Endothelial cell of umbilical vein (primary cell): Measurements from ENCODE around the gene MRFAP1. TPM values are rescaled to one million over a fixed set of nuclear protein-coding genes. Genes with fewer than 3 reads are reported as not detected.

Experiments
- BruUV-seq: library from RNA; stranded (reverse); fragments of 400-500 nt; replicated peaks from 2 replicates; lab custom pipeline; 2021; lab: Mats Ljungman, UMichigan
- CTCF ChIA-PET: fragments of 300-600, 350-600 bp; sonication (Branson Sonifier 250); formaldehyde crosslinking; loops from one replicate; lab custom pipeline; 2021; ENCODE audit warnings: antibody characterized with exemption, inconsistent platforms; lab: Charles Lee
- POLR2A ChIA-PET: fragments of 300-600, 350-600 bp; sonication (Branson Sonifier 250); formaldehyde crosslinking; loops from one replicate; lab custom pipeline; 2021; ENCODE audit warnings: antibody characterized with exemption, inconsistent platforms; lab: Charles Lee
- DNase-seq: peaks from one replicate; pipeline ENCODE4 v3.0.0-alpha.2; 2011; ENCODE audit warnings: low read depth, low spot score
- FAIRE-seq: peaks from 2 replicates; lab custom pipeline; 2011; peaks lifted over from hg19 to GRCh38; lab: Jason Lieb, UNC
- H2AFZ ChIP-seq: 2 replicates; pipeline ENCODE4 v1.6.0; 2012; ENCODE audit warnings: low read depth, low read length, control low read depth, inconsistent platforms
- H3K27ac ChIP-seq: 2 replicates; pipeline ENCODE4 v1.5.1; 2011; ENCODE audit warnings: low read depth, mild to moderate bottlenecking, control low read depth, low read length, moderate library complexity; ENCODE audit not compliant: insufficient read depth
- H3K27me3 ChIP-seq, 2 experiments: 2 replicates each; pipeline versions ENCODE4 v1.6.0 to v1.6.1; 2011; ENCODE audit warnings: low read length in 2 of 2, mixed read lengths in 1 of 2; ENCODE audit not compliant: control insufficient read depth in 2 of 2, insufficient read depth in 2 of 2
- H3K36me3 ChIP-seq, 2 experiments: 2 replicates in 1 of 2; 3 replicates in 1 of 2; pipeline ENCODE4 v1.5.1; 2011; ENCODE audit warnings: low read length in 2 of 2, mild to moderate bottlenecking in 1 of 2, moderate library complexity in 1 of 2; ENCODE audit not compliant: control insufficient read depth in 2 of 2, insufficient read depth in 2 of 2; ENCODE audit errors: extremely low read depth in 1 of 2
- H3K4me1 ChIP-seq: 3 replicates; pipeline ENCODE4 v1.5.1; 2011; ENCODE audit warnings: mild to moderate bottlenecking, low read length; ENCODE audit not compliant: control insufficient read depth, insufficient read depth; ENCODE audit errors: extremely low read depth
- H3K4me2 ChIP-seq: 2 replicates; pipeline ENCODE4 v1.6.1; 2011; ENCODE audit warnings: low read length, control low read depth, mixed read lengths; ENCODE audit not compliant: insufficient read depth
- H3K4me3 ChIP-seq, 3 experiments: fragments of 200-600 bp in 1 of 3; sonication (generic), shearing (Covaris generic) in 1 of 3; replicated peaks in 1 of 3; 2 replicates each; pipeline ENCODE4 v1.5.1; 2011 to 2016; ENCODE audit warnings: control low read depth in 3 of 3, low read length in 3 of 3, mild to moderate bottlenecking in 2 of 3, inconsistent platforms in 1 of 3, low read depth in 1 of 3, moderate library complexity in 1 of 3; ENCODE audit not compliant: insufficient read depth in 1 of 3
- H3K79me2 ChIP-seq: 2 replicates; pipeline ENCODE4 v1.6.0; 2012; ENCODE audit warnings: low read length, inconsistent platforms; ENCODE audit not compliant: control insufficient read depth, insufficient read depth
- H3K9ac ChIP-seq: replicated peaks from 2 replicates; pipeline ENCODE3; 2011; ENCODE audit warnings: low read length, control low read depth; ENCODE audit not compliant: insufficient read depth; ENCODE audit errors: extremely low read depth
- H3K9me1 ChIP-seq: replicated peaks from 3 replicates; pipeline ENCODE4 v1.6.0; 2011; ENCODE audit warnings: mild to moderate bottlenecking, low read length; ENCODE audit not compliant: control insufficient read depth, insufficient read depth; ENCODE audit errors: extremely low read depth
- H3K9me3 ChIP-seq: replicated peaks from 2 replicates; pipeline ENCODE4 v1.5.1; 2012; ENCODE audit warnings: low read length, inconsistent platforms; ENCODE audit not compliant: control insufficient read depth, insufficient read depth
- H4K20me1 ChIP-seq: replicated peaks from 2 replicates; pipeline ENCODE3; 2011; ENCODE audit warnings: mild to moderate bottlenecking, low read length; ENCODE audit not compliant: control insufficient read depth, insufficient read depth; ENCODE audit errors: extremely low read depth
- EZH2 ChIP-seq: IDR thresholded peaks from 2 replicates; pipeline ENCODE4 v1.6.1; 2012; ENCODE audit warnings: borderline replicate concordance, low read depth, mild to moderate bottlenecking, moderate library complexity, low read length, inconsistent platforms; ENCODE audit not compliant: severe bottlenecking
- FOS ChIP-seq: IDR thresholded peaks from 2 replicates; pipeline ENCODE4 v1.6.1; 2011; ENCODE audit warnings: mild to moderate bottlenecking, low read length, moderate library complexity, borderline replicate concordance; ENCODE audit not compliant: insufficient read depth
- JUN ChIP-seq: IDR thresholded peaks from 2 replicates; pipeline ENCODE4 v1.6.1; 2011; ENCODE audit warnings: borderline replicate concordance, low read depth; ENCODE audit not compliant: insufficient read length, insufficient read depth
- MYC ChIP-seq: IDR thresholded peaks from one replicate; pipeline ENCODE4 v1.6.1; 2011; ENCODE audit warnings: mild to moderate bottlenecking, low read depth, low read length
- POLR2A ChIP-seq: IDR thresholded peaks from 2 replicates; pipeline ENCODE4 v1.6.1; 2012; ENCODE audit warnings: low read depth, mild to moderate bottlenecking, control low read depth, low read length
- dilution Hi-C: fragments of 300-500 bp; cut with MboI; formaldehyde crosslinking; loops from one replicate; pipeline ENCODE4 v1.15.0; 2019; ENCODE audit warnings: low sequenced_read_pairs; ENCODE audit not compliant: extremely low pct_ligation_motif_present
- intact Hi-C: fragments of 100-400 bp; cut with micrococcal nuclease; formaldehyde crosslinking; loops from one replicate; pipeline ENCODE4 v1.10.0; 2022
- polyA plus RNA-seq, 4 experiments: library from polyadenylated mRNA; depleted of rRNA in 3 of 4; stranded (reverse) in 3 of 4; unstranded in 1 of 4; fragments of >200 nt; gene quantifications; 2 replicates each; pipeline versions ENCODE4 v1.2.1 to v1.2.3, GENCODE V29; 2011 to 2012; ENCODE audit warnings: missing spikeins in 1 of 4
- total RNA-seq: library from RNA; stranded (reverse); gene quantifications from 2 replicates; pipeline ENCODE4 v1.2.3, GENCODE V29; 2021
- TF ChIP-seq, protein P1 (sequence below), 2 donors: IDR thresholded peaks; 1 replicate in 1 of 2; 2 replicates in 1 of 2; pipeline ENCODE4 v1.5.1; 2011; ENCODE audit warnings: low read length in 2 of 2, mild to moderate bottlenecking in 2 of 2, moderate library complexity in 2 of 2, control low read depth in 1 of 2, inconsistent platforms in 1 of 2, low read depth in 1 of 2; ENCODE audit not compliant: insufficient read depth in 1 of 2; ENCODE audit errors: extremely low read depth in 1 of 2
- TF ChIP-seq, protein P2 (sequence below): IDR thresholded peaks from 2 replicates; pipeline ENCODE4 v1.6.1; 2011; ENCODE audit not compliant: insufficient read depth, insufficient read length

The MRFAP1 gene
- total and polyA plus RNA-seq, 2 donors (not counting 3 experiments of a cell fraction or from before 2014, with no cell fraction given), result 170 to 317 TPM

DNA sequence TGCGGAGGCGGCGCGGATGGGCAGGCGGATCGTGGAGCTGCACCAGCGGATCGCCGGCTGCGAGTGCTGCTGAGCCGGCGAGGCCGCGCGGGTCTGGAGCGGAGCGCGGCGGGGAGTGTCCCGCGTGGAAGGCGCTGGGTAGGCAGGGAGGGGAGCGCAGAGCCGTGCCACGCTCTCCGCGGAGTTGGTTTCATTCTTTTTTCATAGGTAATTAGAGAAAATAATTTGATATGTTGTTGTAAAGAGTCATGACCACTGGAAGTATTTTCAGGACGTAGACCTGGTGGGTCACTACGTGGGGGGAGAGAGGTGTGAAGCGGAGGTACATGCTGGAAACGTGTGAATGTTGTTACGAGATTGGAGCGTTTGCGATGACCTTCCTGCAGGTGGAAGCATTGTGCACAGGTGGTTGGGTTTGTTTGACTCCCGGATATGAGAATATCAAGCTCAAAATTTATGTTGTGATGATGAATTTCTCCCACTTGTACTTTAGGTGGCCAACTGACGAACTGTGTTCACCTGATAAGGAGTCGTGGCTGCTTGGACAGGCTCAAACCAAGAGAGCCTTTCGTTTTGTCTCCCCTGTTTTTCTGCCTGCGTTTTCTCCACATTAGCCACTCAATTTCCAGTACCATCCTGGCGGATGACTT, 34.1 kb downstream of the MRFAP1 start:
- CTCF ChIA-PET, result interaction anchor here (0.9 to 2.3 kb wide), 10 partner anchors 9 to 976 kb away, joined by 3 to 10 read pairs (median 5); partner anchors contain the start of genes BLOC1S4 and MRFAP1
- Histone ChIP-seq H3K4me3 (peak overlapping the region; percentile 25 to 71 (median 49)), H3K27ac (no peak overlapping the region), H3K27me3 (no peaks in the 10 kb centered on the region), H2AFZ (peak overlapping the region; percentile 91), H3K9me3 (no peaks in the 10 kb centered on the region), H3K79me2 (peaks cover 27% of the 10 kb centered on the region), H3K4me2 (peak overlapping the region; percentile 69), H3K36me3 (no peaks in the 10 kb centered on the region), H3K4me1 (peaks cover 10% of the 10 kb centered on the region), H4K20me1 (no peaks in the 10 kb centered on the region), H3K9ac (peak overlapping the region; percentile 66), H3K9me1 (no peaks in the 10 kb centered on the region)
- peak; percentile 8 for FAIRE-seq
- TF ChIP-seq JUN (no peak), POLR2A (no peak), EZH2 (no peak), MYC (no peak), FOS (no peak)
- TF ChIP-seq, protein P1, sequence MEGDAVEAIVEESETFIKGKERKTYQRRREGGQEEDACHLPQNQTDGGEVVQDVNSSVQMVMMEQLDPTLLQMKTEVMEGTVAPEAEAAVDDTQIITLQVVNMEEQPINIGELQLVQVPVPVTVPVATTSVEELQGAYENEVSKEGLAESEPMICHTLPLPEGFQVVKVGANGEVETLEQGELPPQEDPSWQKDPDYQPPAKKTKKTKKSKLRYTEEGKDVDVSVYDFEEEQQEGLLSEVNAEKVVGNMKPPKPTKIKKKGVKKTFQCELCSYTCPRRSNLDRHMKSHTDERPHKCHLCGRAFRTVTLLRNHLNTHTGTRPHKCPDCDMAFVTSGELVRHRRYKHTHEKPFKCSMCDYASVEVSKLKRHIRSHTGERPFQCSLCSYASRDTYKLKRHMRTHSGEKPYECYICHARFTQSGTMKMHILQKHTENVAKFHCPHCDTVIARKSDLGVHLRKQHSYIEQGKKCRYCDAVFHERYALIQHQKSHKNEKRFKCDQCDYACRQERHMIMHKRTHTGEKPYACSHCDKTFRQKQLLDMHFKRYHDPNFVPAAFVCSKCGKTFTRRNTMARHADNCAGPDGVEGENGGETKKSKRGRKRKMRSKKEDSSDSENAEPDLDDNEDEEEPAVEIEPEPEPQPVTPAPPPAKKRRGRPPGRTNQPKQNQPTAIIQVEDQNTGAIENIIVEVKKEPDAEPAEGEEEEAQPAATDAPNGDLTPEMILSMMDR (IDR thresholded peaks at IDR 0.05; ENCODE audit: extremely low read depth in 1 of 2, insufficient read depth in 1 of 2, low read depth in 1 of 2, low read length in 2 of 2), result peak; percentile 10 to 17
- TF ChIP-seq, protein P2, sequence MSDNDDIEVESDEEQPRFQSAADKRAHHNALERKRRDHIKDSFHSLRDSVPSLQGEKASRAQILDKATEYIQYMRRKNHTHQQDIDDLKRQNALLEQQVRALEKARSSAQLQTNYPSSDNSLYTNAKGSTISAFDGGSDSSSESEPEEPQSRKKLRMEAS, result no peak
- peak; percentile 48 for DNase-seq
- POLR2A ChIA-PET, result no interaction called here
- intact Hi-C loops, result loop anchor here (1.0 to 2.0 kb wide), 2 partner anchors 35 to 42 kb away; partner anchors contain the start of genes BLOC1S4 and MRFAP1L1
- dilution Hi-C loops, result no loop called here
- BruUV-seq, result no TSS peak
